NAMALWA (cell line): ENCODE data around the gene GET4.
"Not testable (repeated sequence)": the region's sequence is repeated elsewhere in the genome, so short reads cannot be mapped to it uniquely, and the experiment has no call there.

ENCODE experiments used
- DNase-seq: peaks from one replicate; pipeline ENCODE4 v3.0.0-alpha.2; 2015; ENCODE audit warnings: low spot score

The GET4 gene

DNA sequence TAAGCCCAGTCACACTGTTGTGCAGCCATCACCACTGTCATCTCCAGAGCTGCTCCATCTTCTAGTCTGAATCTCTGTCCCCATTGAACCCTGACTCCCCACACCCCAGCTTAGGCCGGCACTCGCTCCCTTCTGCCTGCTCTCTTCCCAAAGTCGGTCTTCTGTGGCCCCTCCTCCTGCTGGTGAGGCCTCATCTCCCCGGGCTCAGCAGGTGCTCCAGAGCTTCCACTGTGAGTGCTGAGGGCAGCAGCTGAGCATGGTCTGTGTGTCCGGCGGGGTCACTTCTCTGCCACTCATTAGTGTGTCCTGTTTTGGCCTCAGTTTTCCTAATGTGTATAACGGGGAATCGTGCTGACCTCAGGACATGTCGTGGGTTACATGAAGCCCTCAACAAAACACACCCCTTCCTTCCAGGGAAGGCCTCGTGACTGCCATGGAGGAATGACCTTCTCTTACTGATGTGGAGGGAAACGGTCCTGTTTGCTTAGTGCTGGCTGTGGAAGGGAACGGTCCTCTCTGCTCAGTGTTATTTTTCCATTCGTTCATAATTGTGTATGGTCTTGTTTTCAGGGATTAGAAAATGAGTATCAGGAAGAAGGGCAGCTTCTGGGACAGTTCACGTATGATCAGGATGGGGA lies 4.3 kb upstream of the GET4 start:
- no peak for DNase-seq

DNA sequence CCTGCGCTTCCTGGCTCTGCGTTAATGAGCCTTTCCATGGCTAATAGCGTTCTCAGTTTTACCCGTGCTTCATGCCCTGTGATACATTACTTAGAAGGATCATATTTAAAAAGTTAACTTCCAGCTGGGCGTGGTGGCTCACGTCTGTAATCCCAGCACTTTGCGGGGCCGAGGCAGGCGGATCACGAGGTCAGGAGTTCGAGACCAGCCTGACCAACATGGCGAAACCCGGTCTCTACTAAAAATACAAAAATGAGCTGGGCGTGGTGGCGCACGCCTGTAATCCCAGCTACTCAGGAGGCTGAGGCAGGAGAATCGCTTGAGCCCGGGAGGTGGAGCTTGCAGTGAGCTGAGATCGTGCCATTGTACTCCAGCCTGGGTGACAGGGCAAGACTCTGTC lies 3.7 kb upstream of the GET4 start:
- not testable (repeated sequence) for DNase-seq

DNA sequence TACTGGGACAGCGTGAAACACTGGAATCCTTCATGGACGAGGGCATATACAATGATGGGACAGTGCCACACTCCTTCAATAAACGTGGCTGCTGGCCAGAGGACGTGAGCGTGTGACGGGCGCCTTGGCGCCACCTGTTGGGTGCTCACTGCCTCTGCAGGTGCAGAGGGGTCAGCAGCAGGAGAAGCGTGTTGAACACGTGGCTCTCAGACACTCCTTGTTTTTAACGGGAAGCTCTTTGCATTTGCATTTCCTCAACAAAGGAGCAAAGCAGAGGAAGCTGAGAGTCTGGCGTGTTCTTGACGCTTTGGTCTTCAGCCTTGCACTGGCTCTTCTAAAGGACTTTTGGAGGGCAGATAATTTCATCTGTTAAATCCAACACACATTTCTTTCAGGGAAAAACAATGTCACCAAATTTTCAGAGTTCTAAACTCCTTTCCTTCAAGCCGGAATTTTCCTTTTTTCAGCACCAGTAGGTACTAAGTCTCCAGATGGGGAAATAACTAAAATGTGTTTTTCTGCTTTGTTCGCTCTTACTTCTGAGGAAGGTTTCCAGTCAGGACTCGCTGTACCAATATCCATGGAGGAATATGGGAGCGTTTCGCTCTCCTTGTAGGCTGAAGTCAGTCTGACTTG lies 2.9 kb upstream of the GET4 start:
- peak; percentile 93 for DNase-seq

DNA sequence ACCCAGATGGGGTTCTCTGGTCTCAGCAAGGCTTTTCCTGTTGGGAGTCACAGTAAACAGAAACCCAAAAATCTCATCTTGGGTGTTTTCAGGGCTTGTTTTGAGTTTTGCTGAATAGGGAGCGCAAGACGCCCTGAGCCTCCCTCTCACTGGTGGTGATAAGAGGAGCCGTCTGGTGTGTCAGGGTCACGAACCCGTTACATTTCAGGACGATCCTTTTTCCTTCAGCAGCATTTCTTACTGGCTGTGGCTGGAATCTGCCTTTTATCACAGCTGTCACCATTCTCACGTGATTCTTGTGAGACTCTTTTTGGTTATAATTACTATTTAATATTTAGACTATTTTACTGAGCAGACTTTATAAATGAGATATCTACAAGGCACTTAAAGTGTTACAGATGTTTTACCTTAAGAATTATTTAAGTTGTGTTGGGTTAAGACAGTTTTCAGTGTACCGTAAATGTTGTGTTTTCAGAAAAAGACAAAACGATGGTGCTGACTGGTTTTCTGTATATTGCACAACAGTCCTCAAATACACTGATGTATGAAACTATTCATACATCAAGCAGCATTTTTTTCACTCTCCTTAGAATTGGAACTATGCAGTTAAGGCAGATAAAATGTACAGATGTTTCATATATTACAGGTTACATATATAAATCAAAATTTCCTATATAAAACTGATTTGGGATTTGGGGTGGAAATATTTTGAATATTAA lies 2.2 kb upstream of the GET4 start:
- peak; percentile 33 for DNase-seq

DNA sequence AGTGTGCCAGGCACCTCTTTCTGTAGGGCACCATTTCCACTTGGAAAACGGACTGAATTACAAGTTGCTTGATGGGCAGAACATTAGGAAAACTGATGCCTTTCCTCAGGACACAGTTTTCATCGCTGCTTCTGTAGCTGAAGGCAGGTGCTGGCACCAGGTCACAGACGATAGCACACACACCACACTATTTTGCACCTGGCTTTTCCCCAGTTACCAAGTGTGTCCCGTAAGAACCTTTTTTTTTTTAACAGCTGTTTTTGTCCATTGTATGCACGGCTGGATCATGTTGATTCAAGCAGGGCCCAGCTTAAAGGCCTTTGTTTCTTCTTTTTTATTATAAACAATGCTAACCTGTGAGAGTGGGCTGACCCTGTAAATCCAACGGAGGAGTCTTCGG lies 1.3 kb upstream of the GET4 start:
- DNase-seq, result peak; percentile 73

DNA sequence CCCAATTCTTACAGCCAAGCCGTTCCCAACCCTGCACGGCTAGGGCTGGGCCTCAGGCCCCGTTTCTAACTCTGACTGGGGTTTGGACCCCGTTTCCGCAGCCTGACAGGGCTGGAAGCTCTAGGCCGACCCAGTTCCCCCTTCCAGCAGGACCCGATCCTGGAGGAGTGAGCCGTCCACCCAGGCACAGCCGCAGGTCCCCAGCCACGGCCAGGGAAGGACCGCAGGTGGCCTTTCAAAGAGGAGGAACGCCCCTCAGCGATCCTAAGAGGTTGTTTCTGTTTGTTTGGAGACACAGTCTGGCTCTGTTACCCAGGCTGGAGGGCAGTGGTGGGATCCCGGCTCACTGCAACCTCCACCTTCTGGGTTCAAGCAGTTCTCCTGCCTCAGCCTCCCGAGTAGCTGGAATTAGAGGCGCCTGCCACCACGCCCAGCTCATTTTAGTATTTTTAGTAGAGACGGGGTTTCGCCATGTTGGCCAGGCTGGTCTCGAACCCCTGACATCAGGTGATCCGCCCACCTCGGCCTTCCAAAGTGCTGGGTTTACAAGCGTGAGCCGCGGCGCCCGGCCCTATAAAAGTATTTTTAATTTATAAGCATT lies 778 bp upstream of the GET4 start:
- DNase-seq, result no peak

DNA sequence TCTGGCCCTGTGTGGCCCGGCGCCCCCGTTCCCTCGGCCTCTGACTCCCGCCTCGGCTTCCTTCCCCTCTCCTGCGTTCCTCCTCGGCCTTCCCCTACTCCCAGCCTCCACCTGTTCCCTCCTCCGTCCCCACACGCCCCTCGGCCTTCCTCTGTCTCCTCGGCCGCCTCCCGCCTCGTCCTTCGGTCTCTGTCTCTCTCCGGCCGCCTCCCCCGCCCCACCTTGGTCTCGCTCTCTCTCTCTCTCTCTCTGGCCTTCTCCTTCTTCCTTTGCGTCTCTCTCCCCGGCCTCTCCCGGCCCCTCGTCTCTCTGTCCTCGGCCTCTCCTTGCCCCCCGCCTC lies 588 bp downstream of the GET4 start:
- no peak for DNase-seq

DNA sequence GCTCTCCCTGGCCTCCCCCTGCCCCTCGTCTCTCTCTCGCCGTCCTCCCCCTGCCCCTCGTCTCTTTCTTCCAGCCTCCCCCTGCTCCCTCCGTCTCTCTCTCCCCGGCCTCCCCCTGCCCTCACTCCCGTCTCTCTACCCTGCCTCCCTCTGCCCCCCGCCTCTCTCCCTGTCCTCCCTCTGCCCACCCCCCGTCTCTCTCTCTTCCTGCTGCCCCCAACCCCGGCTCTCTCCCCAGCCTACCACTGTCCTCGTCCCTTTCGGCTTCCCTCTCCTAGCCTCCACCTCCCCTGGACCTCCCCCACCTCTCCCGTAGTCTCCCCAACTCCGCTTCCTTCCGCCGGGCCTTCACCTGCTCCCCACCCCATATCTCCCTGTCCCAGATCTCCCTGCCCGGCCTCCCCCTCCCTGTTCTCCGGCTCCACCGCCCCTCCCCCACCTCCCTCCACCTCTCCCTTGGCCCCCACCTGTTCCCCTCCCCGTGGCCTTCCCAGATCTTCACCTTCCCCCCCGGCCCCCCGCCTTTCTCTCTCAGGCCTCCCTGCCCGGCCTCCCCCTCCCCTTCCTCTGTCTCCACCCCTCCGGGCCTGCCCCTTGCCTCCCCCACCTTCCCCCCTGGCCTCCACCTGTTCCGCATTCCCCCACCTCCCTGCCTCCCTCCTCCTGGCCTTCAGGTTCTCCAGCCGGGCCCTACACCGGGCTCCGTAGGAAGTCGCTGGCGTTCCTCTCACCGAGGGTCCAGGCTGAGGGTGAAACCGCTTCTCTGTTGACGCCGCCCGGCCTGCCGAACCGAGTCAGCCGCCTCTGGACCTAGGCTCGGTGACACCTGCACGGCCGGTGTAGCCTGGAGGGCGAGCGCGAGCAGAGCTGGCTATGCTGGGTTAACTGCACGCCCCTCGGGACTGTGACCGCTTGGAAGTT lies 1.2 kb downstream of the GET4 start:
- no peak for DNase-seq

DNA sequence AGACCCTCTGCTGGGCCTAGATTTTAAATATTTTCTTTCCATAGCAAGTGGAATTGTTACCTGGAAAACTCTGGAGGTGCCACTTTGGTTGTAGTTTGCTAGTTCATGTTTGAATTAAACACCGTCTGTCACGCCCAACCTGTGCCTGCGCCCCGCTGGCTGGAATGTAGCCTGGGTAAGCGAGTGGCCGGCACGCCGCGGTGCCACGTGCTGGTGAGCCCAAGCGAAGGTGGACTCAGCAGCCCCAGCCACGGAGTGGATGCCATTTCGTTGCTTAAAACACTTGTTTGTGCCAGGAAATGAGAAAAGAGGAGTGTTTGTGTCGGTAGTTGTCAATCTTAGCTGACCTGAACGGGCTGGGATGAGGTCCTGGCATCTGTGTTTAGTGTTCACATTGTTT lies 2.7 kb downstream of the GET4 start:
- DNase-seq, result no peak

DNA sequence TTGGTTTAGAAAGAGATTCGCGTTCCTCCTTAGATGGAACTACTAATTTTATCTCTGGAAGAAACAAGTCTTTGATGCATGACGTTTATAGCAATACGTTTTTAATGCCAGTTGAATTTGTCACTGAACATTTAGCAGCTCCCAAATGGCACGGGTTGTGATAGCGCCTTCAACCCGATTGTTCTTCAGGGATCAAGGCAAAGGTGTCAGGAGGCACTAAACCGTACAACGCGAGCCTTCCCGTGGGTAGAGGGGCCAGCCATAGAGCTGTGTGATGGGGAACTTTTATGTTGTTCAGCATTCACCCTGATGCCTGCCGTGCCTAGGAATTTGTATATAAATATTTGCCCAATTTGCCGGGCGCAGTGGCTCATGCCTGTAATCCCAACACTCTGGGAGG lies 3.4 kb downstream of the GET4 start:
- DNase-seq, result no peak

DNA sequence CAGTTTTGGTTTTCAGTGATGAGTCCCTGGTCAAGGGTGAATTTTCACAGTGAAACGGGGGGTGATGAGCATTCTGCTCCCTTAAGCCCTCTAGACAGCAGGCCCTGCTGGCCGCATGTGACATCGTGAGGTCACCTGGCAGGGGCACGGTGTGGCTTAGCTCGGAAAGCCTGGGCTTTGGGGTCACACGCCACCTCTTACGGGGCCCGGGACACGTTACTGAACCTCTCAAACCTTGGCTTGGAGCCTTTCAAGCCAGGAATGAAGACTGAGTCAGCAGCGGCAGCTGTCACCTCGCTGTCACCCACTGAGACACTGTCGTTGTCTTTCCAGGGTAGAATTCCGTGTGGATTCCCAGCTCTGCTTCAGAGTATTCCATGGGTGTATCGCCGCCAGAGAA lies 4.1 kb downstream of the GET4 start:
- no peak for DNase-seq

DNA sequence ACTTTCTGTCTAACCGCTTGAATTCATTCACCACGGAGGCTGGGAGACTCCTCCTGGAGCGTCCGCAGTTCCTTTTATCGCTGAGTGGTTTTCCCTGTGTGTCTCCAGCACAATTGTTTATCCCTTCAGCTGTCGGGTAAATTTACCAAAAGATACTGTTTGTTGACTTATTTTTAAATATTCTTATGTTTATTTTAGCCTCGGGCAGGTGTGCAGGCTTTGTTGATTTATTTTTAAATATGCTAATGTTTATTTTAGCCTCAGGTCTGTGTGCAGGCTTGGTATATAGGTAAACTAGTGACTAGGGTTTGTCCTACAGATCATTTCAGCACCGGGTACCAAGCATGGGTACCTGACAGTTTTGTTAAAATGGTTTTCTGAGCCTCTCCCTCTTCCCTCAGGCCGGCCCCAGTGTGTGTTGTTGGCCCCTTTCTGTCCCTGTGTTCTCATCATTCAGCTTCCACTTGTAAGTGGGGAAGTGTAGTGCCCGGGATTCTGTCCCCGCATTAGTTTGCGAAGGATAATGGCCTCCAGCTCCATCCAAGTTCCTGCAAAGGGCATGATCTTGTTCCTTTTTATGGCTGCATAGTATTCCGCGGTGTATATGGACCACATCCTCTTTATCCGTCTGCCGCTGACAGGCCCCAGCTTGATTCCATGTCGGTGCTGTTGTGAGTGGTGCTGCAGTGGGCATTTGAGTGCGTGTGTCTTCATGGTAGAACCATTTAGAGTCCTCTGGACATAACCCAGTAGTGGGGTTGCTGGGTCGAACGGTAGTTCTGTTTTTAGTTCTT lies 5.3 kb downstream of the GET4 start:
- no peak for DNase-seq

DNA sequence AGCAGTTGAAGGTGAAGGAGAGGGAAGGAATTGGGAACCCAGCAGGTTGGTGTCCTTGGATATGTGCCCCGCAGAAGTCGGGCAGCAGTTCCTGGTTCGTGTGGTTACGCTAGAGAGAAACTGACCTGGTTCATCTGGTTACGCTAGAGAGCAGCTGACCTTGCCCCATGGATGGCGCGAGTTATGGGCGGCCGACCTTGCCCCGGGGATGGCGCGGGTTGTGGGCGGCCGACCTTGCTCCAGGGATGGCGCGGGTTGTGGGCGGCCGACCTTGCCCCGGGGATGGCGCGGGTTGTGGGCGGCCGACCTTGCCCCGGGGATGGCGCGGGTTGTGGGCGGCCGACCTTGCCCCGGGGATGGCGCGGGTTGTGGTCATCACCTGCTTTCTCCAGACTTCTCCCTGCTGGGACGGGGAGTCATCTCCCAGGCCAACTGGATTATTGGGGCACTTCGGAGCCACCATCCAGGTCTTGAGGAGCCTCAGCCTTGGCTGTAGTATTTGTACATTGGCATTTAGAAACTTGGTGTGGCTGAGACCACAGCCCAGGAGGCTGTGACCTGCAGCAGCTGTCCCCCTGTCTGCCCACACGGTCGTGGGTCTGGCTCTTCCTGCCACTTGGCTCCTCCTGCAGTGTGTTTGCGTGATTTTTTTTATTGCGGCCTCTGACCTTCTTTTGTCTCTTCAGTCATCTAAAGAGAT lies 6.1 kb downstream of the GET4 start:
- DNase-seq, result no peak

DNA sequence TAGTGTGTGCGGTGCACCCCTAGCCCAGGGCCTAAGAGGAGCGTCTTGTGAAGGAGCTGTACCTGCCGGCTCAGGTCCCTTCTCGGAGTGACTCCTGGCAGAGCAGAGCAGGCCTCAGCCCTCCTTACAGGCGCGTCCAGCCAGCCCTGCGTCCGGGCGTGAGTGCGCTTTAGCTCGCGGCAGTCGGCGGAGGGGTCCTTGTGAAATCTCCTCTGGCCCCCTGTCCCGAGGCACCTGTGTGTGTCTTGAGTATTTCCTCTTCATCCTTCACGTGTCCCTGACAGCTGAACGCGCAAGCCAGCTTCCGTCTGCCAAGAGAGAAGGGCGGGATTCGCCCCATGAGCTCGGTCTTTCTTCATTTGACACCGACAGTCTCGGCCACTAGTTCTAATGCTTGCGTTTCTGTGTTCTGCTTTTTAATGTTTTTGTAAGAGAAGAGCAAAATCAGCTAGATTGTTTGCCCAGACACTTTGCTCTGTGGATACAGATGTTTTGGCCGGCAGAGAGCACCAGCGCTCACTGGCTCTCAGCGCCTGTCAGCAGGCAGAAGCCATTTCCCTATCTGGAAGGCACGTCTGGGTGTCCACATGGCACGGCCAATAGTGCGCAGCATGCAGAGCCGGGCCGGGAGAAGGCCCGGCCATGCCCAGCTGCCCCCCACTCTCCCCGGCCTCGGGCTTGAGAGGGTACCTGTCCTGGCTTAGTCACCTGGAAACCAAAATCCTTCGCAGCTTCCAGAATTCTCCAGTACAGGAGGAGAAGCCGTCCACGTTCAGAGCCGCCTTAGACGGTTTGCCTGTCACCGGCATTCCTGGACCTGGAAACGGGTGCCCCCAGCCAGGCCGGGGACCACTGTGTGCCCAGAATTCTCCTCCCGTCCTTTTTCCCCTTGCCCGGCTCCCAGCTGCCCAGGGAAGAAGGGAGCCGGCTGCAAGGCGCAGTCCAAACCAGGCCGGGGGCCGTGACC lies 7.0 kb downstream of the GET4 start:
- no peak for DNase-seq

DNA sequence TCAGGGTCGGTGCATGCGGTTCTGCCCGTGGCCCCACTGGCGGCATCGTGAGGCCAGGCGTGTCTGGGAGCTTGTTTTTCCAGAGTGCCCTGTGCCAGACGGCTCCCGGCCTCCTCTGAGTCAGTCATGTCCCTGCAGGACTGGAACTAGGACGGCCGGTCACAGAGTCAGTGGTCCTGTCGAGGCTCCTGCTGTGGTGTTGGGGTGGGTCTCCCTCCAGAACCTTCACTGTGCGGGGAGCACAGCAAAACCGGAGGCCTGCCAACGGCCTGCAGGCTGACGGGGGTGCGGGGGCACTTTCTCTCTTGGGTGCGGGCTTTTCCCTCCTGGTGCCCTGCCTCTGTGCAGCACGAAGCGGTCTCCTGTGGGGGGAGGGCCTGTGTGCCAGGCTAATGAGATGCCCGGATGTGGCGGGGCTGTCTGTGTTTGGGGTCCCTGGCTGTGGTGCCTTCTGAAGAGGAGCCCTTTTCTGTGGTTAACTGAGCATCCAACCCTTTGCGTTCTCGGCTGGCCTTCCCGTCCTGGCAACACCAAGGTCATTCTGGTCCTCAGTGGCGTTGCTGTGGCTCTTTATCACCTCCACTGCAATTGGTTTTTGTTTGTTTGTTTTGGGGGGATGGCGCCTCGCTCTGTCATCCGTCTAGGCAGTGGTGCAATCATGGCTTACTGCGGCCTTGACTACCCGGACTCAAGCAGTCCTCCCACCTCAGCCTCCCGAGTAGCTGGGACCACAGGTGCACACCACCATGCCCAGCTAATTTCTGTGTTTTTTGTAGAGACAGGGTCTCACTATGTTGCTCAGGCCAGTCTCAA lies 8.0 kb downstream of the GET4 start:
- DNase-seq, result no peak

DNA sequence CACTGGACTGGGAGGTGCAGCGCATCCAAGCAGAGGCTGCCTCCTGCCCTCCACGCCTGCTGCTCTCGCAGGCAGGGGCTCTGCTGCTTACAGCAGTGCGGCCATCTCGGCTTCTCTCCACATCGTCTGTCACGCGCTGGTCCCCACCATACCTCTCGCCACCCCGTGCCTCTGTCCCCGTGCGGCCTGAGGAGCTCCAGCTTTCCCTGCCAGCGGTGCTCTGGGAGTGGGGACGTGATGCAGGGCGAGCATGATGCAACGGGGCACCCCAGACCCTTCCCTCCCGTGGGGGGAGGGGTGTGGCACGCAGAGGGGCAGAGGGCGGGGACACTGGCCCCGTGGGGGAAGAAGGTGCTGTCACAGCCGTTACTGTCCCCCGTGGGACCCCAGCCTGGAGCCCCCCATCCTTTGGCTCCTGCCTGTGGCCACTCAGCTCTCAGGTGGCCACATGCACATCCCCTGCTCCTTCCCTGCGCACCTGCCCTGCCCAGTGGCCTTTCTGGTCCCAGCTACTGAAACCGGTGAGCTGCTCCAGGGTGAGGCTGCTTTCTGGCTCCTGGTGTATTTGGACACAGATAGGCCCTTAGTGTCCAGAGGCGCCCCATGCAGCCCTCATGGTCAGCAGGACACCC lies 9.0 kb downstream of the GET4 start:
- DNase-seq, result no peak

DNA sequence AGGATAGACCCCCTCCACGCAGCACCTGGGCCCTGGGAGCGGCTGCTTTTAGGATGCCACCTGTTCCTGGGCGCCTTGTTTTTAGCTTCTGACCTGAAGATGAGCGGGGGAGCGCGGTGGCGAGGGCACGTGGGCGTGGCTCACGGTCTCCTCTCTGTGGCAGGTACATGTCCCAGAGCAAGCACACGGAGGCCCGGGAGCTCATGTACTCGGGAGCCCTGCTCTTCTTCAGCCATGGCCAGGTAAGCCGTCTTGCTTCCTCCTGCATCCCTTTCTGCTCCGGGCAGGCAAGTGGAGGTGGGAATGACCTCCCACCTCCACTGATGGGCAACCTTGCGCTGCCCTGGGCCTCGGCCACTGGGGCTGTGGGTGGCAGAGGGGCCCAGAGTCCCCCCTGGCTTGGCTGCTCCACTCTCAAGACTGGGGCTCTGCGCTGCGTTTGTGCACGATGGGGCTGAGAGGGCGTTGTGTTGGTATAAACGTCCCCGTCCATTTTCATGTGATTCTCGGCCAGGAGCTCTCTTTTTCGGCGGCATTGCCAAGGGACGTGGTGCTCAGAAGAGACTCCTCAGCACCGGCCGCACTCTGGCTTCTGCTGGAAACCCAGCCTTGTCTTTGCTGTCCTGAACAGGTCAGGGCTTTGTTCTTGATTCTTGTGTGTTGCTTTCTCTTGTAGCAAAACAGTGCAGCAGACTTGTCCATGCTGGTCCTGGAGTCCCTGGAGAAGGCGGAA lies 9.7 kb downstream of the GET4 start:
- DNase-seq, result no peak
